ENCODE results near the gene ITGA11.

ITGA11 gene

GRCh38 chr15:68310804-68311463 lies 121.0 kb downstream of the ITGA11 start:
- no peaks in the 10 kb centered on the region for H3K36me3 ChIP-seq (ENCODE audit: insufficient read depth, low read length)
- H3K9me3 ChIP-seq (ENCODE audit: low read length) = no peaks in the 10 kb centered on the region
- no peaks in the 10 kb centered on the region for H4K20me1 ChIP-seq (ENCODE audit: insufficient read depth, low read length)
- H3K27me3 ChIP-seq (ENCODE audit: insufficient read depth, low read length) = no peaks in the 10 kb centered on the region
- TF ChIP-seq CTCF (IDR thresholded peaks at IDR 0.05; ENCODE audit: low read length) (no peak), EZH2 (IDR thresholded peaks at IDR 0.05; ENCODE audit: borderline replicate concordance, low read length) (no peak)
- no peak overlapping the region for H3K27ac ChIP-seq (ENCODE audit: low read depth, low read length, poor library complexity, severe bottlenecking)
- H3K4me3 ChIP-seq (ENCODE audit: low read depth, low read length, poor library complexity, severe bottlenecking) = no peak overlapping the region
- no peaks in the 10 kb centered on the region for H3K79me2 ChIP-seq (ENCODE audit: insufficient read depth, low read length)
- H2AFZ ChIP-seq (ENCODE audit: low read length) = no peak overlapping the region
- H3F3A ChIP-seq (ENCODE audit: insufficient read depth, low read length) = no peaks in the 10 kb centered on the region
- H3K4me1 ChIP-seq (ENCODE audit: insufficient read depth, low read length, severe bottlenecking) = peaks cover 4% of the 10 kb centered on the region
- H3K9ac ChIP-seq (ENCODE audit: low read length) = no peak overlapping the region
- no peak overlapping the region for H3K4me2 ChIP-seq (ENCODE audit: low read length)
- no peaks in the 10 kb centered on the region for H3K9me2 ChIP-seq (ENCODE audit: low read depth, low read length)

GRCh38 chr15:68310178-68310803 lies 121.7 kb downstream of the ITGA11 start:
- TF ChIP-seq CTCF (IDR thresholded peaks at IDR 0.05; ENCODE audit: low read length) (no peak), EZH2 (IDR thresholded peaks at IDR 0.05; ENCODE audit: borderline replicate concordance, low read length) (no peak)
- Histone ChIP-seq H3K9ac (ENCODE audit: low read length) (no peak overlapping the region), H3K4me2 (ENCODE audit: low read length) (no peak overlapping the region), H3K9me2 (ENCODE audit: low read depth, low read length) (no peaks in the 10 kb centered on the region), H2AFZ (ENCODE audit: low read length) (no peak overlapping the region), H4K20me1 (ENCODE audit: insufficient read depth, low read length) (no peaks in the 10 kb centered on the region), H3F3A (ENCODE audit: insufficient read depth, low read length) (no peaks in the 10 kb centered on the region), H3K79me2 (ENCODE audit: insufficient read depth, low read length) (no peaks in the 10 kb centered on the region), H3K27ac (ENCODE audit: low read depth, low read length, poor library complexity, severe bottlenecking) (no peak overlapping the region), H3K27me3 (ENCODE audit: insufficient read depth, low read length) (no peaks in the 10 kb centered on the region), H3K4me3 (ENCODE audit: low read depth, low read length, poor library complexity, severe bottlenecking) (no peak overlapping the region), H3K9me3 (ENCODE audit: low read length) (no peaks in the 10 kb centered on the region), H3K36me3 (ENCODE audit: insufficient read depth, low read length) (no peaks in the 10 kb centered on the region), H3K4me1 (ENCODE audit: insufficient read depth, low read length, severe bottlenecking) (peaks cover 4% of the 10 kb centered on the region)

- Histone ChIP-seq H3K9me3 (ENCODE audit: low read length) (no peaks in the 10 kb centered on the region), H4K20me1 (ENCODE audit: insufficient read depth, low read length) (no peaks in the 10 kb centered on the region), H3K27me3 (ENCODE audit: insufficient read depth, low read length) (no peaks in the 10 kb centered on the region), H3K4me2 (ENCODE audit: low read length) (no peak overlapping the region), H3F3A (ENCODE audit: insufficient read depth, low read length) (no peaks in the 10 kb centered on the region), H3K9me2 (ENCODE audit: low read depth, low read length) (no peaks in the 10 kb centered on the region), H2AFZ (ENCODE audit: low read length) (no peak overlapping the region), H3K4me3 (ENCODE audit: low read depth, low read length, poor library complexity, severe bottlenecking) (no peak overlapping the region), H3K27ac (ENCODE audit: low read depth, low read length, poor library complexity, severe bottlenecking) (no peak overlapping the region), H3K9ac (ENCODE audit: low read length) (no peak overlapping the region), H3K4me1 (ENCODE audit: insufficient read depth, low read length, severe bottlenecking) (peaks cover 4% of the 10 kb centered on the region), H3K36me3 (ENCODE audit: insufficient read depth, low read length) (no peaks in the 10 kb centered on the region), H3K79me2 (ENCODE audit: insufficient read depth, low read length) (no peaks in the 10 kb centered on the region)
- no peak for TF ChIP-seq EZH2 (IDR thresholded peaks at IDR 0.05; ENCODE audit: borderline replicate concordance, low read length)
- TF ChIP-seq CTCF (IDR thresholded peaks at IDR 0.05; ENCODE audit: low read length) = no peak
Observed at GRCh38 chr15:68309024-68309423, 122.9 kb downstream of the ITGA11 start.

Measured in OCI-LY1 (cell line).